HG03520 (cell line): ENCODE measurements around the gene ADAP1.
"Not testable (repeated sequence)": the region's sequence is repeated elsewhere in the genome, so short reads cannot be mapped to it uniquely, and the experiment has no call there.

ENCODE experiments used
- ATAC-seq: cut with Tn5 transposase; IDR thresholded peaks from one replicate; pipeline ENCODE4 v1.9.1; 2021; ENCODE audit warnings: mild to moderate bottlenecking, moderate library complexity; ENCODE audit not compliant: unreplicated experiment

ADAP1 gene

DNA sequence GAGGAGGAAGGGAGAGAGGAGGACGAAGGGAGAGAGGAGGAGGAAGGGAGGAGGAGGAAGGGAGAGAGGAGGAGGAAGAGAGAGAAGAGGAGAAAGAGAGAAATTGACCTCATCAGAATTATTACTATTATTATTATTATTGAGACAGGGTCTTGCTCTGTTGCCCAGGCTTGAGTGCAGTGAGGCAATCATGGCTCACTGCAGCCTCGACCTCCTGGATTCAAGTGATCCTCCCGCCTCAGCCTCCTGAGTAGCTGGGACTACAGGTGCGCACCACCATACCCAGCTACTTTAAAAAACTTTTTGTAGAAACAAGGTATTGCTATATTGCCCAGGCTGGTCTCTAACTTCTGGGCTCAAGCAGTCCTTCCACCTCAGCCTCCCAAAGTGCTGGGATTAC is 10.7 kb downstream of the ADAP1 start:
- not testable (repeated sequence) for ATAC-seq

DNA sequence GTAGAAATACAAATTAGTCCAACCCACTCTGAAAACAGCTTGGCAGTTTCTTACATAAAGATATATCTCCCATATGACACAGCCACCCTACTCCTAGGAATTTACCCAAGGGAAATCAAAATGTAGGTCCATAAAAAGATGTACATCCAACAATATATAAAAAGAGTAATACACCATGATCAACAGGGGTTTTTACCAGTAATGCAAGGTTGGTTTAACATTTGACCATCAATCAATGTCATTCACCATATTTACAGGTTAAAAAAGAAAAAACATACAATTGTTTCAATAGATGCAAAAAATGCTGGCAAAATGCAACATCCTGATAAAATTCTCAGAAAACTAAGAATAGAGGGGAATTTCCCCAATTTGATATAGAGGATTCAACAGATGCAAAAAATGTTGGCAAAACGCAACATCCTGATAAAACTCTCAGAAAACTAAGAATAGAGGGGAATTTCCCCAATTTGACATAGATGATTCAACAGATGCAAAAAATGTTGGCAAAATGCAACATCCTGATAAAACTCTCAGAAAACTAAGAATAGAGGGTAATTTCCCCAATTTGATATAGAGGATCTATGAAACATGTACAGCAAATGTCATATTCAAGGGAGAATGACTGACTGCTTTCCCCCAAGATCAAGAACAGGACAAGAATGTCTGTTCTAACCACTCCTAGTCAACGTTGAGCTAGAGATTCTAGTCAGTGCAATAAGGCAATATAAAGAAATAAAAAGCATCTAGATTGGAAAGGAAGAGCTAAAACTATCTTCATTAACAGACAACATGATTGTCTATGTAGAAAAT is 13.7 kb downstream of the ADAP1 start:
- ATAC-seq: no peak

DNA sequence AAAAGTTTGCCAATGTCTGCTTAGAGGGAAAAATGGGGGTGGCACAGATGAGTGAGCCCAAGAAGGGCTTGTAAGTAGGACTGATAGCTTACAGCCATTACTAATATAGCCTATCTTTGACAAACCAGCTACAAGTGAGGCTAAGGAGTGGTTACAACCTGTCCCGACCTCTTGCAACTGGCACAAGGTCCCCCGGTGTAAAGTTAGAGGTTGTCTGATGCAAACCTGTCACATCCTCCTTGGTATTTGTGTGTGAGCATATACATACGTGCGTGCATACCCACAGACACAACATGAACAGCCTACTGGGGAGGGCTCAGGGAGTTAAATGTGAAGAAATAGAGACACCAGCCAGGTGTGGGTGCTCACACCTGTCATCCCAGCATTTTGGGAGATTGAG is 14.6 kb downstream of the ADAP1 start:
- ATAC-seq: no peak

DNA sequence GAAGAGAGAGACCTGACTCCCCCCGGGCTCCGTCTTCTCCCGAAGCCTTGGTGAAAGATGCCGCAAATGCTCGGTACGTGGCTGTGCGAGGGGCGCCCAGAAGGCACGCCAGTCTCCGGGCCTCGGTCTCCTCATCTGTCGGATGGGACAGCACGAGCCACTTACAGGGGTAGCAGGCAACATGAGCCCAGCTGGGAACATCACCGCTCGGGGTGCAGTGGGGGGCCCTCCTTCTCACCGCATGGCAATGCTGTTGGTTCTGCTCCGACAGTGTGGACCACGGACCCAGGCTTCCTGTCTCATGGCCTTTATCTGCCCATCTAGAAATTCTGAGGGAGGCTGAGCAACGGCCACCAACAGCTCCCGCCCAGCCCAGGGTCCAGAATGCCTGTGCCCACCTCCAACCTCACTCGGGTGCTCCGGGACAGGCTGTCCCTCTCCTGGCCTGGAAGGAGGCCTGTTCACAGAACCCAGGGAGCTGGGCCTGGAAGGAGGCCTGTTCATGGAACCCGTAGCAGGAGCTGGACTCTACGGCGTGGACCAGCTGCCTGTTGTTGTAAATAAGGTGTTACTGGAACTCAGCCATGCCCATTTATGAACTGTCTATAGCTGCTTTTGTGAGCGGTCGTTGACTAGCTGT is 15.8 kb downstream of the ADAP1 start:
- ATAC-seq: no peak

DNA sequence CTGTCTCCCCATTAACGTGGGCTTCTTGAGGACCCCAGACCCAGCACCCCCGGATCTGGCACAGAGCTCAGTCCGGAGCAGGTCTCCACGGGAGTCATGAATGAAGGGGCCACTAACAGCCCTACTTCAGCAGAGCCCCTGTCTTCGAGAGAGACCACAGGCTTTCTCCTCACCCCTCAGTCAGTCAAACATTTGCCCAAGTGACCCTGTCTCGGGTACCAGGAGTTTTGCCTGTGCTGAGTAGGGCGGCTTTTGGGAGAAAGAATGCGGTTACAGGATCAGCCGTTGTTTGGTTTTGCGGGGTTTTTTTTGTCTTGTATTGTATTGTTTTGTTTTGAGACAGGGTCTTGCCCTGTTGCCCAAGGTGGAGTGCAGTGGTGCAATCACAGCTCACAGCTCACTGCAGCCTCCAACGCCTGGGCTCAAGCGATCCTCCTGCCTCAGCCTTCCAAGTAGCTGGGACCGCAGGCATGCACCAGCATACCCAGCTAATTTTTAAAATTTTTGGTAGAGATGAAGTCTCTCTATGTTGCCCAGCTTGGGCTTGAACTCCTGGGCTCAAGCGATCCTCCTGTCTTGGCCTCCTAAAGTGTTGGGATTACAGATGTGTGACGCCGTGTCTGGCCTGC is 16.5 kb downstream of the ADAP1 start:
- ATAC-seq: no peak

DNA sequence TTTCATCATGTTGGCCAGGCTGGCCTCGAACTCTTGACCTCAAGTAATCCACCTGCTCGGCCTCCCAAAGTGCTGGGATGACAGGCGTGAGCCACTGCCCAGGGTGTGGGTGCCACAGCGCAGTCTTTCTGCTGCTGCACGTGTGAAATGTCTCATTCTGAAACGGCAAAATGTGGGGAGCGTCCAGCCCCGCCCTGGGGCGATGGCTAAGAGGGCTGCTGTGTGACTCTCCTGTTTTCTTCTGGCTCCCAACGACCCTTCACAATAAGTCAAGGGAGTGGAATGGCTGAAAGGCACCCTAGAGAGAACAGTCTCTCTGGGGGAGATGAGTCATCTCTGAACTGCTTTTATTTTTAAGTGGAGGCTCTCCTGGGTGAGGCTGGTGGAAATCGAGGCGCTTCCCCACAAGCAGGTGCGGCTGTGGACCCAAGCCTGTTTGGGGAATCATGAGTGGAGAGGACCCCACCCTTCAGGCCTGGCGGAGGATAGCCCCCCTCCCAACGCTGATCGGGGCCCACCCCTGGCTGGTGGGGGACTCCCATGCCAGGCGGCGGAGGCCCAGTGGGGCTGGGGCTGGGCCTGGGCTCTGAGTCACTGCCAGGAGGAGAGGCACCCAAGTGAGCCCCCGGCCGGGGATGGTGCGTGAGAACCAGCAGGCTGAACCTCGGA is 18.0 kb downstream of the ADAP1 start:
- ATAC-seq: peak; percentile 79

DNA sequence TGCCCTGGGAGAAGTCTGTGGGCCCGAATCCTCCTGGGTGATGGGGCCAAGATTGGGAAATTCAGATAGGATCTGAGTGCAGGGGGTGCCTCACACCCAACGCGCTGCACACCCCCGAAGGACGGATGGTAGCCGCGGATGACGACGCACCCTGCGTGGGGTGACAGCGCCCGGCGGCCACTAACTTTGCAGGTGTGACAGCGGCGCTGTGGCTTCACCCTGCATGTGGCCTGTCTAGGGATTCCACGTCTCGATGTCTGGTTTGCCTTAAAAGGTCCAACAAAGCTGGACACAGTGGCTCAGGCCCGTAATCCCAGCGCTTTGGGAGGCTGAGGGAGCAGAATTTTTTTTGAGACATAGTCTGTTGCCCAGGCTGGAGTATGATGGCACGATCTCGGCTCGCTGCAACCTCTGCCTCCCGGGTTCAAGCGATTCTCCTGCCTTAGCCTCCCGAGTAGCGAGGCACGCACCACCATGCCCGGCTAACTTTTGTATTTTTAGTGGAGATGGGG is 18.6 kb downstream of the ADAP1 start:
- no peak for ATAC-seq

DNA sequence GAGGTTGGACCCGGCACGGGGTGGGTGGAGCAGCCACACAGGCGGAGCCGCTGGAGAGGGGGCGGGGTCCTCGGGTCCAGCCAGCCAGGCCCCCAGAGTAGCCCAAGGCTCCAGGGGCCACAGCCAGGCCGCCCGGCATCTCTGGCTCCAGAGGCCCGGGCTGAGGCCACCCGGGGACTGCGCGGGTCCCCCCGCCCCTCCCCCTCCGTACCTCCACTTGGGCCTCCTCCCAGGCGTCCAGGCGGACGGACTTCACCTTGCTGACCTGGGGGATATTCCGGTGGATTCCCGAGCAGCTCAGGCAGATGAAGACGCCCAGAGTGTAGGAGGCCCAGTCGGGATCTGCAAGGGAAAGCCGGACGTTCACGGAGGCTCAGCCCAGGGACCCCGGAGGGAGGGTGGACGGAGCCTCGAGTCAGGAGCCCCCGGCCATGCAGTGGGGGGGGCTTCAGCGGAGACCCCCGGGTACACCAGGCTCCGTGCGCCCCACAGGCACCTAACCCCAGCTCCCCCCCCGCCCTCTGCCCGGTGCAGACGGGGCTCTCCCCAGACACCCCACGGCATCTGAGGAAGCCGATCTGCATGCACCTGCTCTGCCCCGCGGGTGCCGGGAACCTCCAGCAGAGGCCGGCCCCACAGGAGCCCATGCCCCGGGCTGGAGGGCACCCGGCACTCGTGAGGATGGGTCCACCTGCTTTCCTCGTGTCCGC is 19.2 kb downstream of the ADAP1 start:
- ATAC-seq: no peak

DNA sequence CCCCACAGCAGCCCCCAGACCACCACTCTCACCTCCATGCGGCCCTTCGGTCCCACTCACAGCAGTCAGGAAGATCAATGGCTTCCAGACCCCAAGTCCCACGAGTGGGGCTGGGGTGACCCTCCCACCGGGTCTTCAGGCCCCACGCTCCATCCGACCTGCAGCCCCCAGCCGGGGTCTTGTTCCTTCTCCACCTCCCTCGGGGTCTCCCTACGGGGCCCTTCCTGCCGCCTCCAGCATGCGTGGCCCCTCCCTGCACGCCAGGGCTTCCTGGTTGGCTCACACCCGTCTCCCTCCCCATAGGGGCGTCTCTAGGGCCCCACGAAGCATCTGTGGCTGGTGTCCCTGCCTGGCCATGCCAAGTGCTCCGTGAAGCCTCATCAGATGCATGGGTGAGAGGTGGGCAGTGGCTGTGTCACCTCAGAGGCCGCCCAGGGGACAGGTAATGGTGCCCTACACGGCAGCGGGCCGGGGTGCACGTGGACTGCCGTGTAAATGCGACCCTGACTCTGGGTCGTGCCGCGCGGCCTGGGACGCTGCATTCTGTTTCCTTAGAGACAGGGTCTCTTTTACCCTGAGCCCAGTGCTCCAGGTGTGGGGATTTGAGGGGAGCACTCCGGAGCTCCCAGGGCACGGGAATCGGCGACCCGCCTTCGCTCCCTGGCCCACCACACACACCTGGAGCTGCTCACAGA is 19.9 kb downstream of the ADAP1 start:
- no peak for ATAC-seq

DNA sequence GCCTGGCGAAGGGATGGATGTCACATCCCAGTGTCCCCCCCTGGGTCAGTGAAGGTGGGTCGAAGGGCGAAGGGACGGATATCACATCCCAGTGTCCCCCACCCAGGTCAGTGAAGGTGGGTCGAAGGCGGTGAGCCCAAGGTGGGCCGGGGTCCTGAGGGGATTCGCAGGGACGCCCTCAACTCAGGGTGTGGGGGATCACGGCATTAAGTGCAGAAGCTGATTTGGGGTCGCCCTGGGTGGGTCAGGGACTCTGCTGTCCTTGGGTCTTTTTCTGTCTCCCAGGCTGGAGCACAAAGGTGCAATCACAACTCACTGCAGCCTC is 21.9 kb downstream of the ADAP1 start:
- ATAC-seq: no peak

DNA sequence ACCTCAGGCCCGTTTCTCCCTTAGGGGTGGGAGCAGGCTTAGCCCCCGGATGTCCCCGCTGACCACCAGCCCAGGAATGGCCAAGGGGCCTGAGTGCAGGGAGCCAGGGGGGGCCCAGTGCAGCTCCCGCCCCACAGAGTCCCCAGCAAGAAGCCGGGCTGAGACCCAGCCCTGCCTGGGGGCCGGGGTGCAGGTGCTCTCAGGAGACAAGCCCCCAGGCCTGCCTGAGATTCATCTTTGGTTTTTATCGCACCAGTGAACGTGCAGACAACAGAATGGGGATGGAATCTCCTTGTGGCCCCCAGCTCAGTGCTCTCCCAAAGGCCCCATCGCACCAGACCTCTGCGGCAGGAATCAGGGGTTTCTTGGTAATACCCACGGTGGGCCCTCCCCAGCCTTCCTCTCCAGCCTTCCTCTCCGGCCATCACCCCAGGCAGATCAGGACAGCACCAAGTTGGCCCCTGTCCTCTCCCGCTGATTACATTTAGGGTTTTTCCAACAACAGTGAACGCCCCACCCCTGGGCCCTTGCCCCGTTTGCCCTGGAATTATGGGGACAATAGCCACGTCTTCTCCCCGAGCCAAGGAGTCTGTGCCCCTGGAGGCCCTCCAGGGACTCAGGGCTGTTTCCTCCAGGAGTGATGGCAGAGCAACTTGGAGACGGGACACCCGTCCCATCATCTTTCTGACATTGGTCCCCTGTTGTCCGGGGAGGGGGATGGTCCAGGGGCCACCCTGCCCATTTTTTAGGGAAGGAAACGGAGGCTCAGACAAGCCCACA is 22.4 kb downstream of the ADAP1 start:
- ATAC-seq: no peak

DNA sequence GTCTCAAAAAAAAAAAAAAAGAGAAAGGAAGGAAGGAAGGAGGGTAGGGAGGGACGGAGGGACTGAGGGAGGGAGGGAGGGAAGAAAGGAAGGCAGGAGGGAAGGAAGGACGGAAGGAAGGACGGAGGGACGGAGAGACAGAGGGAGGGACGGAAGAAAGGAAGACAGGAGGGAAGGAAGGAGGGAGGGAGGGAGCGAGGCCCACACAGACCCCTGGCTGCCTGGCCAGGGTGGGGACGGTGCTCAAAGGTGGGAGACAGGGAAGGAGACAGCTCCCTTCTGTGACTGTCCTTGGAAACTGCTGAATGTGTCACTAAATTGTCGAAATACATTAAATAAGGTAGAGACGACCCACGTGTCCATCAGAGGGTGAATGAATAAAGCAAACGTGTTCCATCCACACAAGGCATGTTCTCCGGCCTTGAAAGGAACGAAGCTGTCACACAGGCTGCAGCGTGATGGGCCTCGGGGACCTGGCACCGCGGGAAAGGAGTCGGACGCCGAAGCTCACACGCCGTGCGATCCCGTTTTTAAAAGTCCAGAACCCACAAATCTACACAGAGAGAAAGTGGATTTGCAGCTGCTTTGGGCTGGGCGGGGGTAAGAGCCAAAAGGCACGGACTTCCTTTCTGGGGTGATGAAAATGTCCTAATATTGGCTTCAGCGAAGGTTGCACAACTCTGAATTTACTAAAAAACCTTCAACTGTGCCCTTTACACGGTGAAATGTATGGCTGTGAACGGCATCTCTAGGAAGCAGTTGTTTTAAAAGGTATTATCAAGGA is 23.3 kb downstream of the ADAP1 start:
- ATAC-seq: no peak

DNA sequence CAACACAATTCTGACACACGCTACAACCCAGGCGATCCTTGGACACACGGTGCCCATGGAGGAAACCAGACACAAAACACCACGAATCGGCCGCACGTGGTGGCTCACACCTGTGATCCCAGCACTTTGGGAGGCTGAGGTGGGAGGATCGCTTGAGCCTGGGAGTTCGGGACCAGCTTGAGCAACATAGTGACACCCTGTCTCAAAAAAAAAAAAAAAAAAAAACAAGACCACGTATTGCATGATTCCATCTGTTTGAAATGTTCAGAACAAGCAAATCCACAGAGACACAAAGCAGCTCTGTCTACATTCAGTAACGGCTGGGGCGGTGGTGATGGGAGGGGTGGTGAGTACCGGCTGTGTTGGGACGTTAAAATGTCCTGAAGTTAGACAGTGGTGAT is 25.2 kb downstream of the ADAP1 start:
- ATAC-seq: no peak

DNA sequence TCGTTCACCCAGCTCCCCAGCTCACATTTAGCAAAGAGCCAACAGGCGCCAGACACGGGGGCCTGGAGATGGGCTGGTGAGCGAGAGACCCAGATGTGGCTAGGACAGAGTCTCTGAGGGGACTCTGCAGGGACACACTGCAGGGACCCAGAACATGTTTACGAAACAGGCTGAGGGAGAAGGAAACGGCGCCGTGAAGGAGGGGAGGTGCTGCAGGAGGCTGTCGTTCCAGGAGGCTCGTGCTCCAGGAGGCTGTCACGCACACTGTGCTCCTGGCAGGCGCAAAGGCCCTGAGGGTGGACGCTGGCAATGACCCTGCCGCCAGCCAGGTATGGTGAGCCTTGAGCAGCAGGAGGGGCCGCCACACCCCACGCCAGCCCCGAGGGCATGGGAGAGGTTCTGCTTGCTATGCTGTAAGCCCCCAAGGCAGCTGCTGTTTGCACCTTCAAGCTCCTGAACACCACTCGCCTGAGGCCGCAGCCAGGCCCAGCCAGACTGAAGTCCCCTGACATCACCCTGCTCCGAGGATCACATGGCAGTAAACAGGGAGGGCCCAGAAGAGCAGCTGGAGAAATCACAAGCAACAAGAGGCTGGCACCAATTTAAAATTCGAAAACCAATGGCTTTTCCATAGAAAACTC is 27.3 kb downstream of the ADAP1 start:
- ATAC-seq: no peak

DNA sequence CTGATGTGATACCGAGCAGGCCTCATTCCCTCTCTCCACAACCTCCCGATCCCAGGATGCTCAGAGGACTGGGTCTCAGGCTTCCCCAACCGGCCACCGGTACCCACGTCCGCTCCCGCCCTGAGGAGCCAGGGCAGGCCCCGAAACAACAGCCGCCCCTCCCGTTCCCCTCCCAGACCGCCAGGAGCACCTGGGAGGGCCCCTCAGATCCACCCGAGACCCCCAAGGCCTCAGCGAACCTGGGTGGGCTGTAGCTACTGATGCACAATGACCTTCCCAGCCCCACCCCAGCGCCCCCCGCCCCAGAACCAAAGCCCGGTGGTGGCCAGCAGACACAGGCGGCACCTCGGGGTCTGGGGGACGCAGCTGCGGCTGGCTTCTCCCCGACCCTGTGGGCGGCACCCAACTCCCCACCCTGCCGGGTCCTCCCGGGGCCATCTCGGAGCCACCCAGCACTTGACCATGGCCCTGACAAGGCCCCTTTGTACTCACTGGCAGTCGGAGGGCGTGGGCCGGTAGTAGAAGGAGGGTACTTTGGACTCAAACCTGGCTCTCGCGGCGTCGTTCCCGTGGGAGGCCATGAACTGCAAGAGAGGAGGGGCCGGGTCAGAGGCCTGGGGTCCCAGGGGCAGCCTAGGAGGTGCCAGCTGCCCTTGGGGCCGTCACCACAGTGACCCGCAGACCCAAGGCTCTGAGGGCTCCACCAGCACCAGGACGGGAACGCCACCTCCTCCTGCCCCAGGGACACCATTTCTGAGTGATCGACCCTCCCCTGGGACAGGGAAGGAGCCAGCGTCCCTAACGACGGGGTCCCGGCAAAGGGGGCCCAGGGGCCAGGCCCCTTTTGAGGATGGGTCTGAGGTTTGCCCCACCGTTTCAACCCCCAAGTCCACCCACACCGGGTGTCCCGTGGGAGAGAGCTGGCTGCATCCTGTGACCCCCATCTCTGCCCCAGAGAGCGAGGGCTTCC is 28.1 kb downstream of the ADAP1 start:
- no peak for ATAC-seq

DNA sequence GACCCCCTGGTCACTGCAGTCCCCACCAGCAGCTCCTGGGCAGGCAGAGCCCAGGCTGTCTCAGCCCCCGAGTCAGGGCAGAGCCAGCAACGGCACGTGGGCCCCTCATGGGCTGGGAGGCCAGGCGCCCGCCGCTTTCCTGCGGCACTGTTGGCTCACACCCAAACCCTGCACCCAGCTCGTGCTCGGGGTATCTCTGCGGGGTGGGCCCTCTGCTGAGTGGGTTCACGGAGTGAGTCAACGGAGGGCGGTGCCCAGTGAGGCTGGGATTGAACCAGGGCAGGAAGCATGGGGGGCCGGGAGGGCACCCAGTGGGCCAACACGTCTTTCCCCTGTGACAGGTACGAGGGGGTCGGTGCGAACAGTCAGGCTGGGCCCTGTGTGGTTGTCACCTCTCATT is 28.9 kb downstream of the ADAP1 start:
- ATAC-seq: no peak

DNA sequence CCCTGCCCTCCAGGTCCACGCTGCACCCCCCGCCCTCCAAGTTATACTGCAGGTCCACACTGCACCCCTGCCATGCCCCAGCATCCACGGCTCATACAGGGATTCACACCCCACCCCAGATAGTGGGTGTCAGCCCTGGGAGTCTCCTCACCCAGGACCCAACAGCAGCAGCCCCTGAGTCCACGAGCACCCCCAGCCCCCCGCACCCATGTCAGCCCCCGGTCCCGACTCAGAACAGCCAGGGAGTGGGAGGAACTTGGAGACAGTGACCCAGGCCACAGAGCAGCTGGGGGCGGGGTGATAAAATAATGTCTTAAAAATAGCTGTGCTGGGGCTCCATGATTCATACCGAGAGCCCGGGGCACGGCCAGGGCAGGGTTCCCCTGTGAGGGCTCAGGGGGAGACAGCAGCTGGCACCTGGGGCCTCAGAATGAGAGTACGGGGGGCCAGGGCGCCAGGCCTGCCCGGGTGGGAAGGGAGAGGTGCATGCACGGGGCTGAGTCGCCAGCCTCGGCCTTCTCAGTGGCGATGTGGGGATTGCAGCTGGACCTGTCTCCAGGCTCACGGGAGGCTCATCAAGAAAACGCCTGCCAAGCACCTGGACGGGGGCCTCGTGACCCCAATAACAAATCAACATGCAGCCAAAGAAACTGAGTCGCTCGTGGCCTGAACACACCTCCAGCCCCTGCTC is 29.8 kb downstream of the ADAP1 start:
- peak; percentile 55 for ATAC-seq
